Suprapubic skin (tissue), 4 donors: ENCODE results near the gene ADAMTS7.

Experiments
- CTCF ChIP-seq, 2 donors: fragments of 200-600 bp in 1 of 2; fragments of 450-650 bp in 1 of 2; sonication (generic) in 1 of 2; IDR thresholded peaks; one replicate each; pipeline ENCODE4 v1.5.1; 2016 to 2019; ENCODE audit warnings: antibody characterized with exemption in 2 of 2, mild to moderate bottlenecking in 1 of 2, moderate library complexity in 1 of 2
- EP300 ChIP-seq: sonication (generic); formaldehyde crosslinking; IDR thresholded peaks from one replicate; pipeline ENCODE4 v1.6.1; 2017; ENCODE audit warnings: antibody characterized with exemption
- POLR2A ChIP-seq, 2 donors: fragments of 450-650 bp; IDR thresholded peaks; one replicate each; pipeline ENCODE4 v1.6.1; 2017; ENCODE audit warnings: antibody characterized with exemption in 2 of 2, mild to moderate bottlenecking in 2 of 2, moderate library complexity in 2 of 2
- POLR2AphosphoS5 ChIP-seq, 3 donors: sonication (generic); formaldehyde crosslinking; IDR thresholded peaks; one replicate each; pipeline ENCODE4 v1.6.1; 2017; ENCODE audit warnings: antibody characterized with exemption in 3 of 3

GRCh38 chr15:78850352-78850751 is 39.1 kb upstream of the ADAMTS7 start:
- TF ChIP-seq POLR2A (IDR thresholded peaks at IDR 0.05) (no peak), CTCF (IDR thresholded peaks at IDR 0.05) (no peak), POLR2AphosphoS5 (IDR thresholded peaks at IDR 0.05) (no peak), EP300 (no peak)
